GM12892 (cell line): ENCODE measurements around the gene CAMSAP2.

Experiments used
- POLR2A ChIP-seq: IDR thresholded peaks from 2 replicates; pipeline ENCODE4 v1.6.1; 2011; ENCODE audit warnings: low read depth, low read length, control low read depth
- POLR2AphosphoS5 ChIP-seq: IDR thresholded peaks from 2 replicates; pipeline ENCODE4 v1.6.1; 2011; ENCODE audit warnings: low read depth, low read length, control low read depth

DNA sequence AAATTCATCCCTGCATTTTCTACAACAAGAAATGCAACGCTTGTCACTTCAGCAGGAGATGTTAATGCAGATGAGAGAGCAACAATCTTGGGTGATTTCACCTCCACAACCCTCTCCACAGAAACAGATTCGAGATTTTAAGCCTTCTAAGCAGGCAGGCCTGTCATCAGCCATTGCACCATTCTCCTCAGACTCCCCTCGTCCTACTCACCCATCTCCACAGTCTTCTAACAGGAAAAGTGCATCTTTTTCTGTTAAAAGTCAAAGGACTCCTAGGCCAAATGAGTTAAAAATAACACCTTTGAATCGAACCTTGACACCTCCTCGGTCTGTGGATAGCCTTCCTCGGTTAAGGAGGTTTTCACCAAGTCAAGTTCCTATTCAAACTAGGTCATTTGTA, 110.7 kb downstream of the CAMSAP2 start:
- no peak for TF ChIP-seq POLR2AphosphoS5
- no peak for TF ChIP-seq POLR2A
